Panc1 (cell line): ENCODE data around the gene SAT2.

Source experiments
- CTCF ChIP-seq: fragments of 450-650 bp; IDR thresholded peaks from 2 replicates; pipeline ENCODE4 v1.5.1; 2017; ENCODE audit warnings: mild to moderate bottlenecking
- POLR2AphosphoS5 ChIP-seq: IDR thresholded peaks from 2 replicates; pipeline ENCODE4 v1.6.1; 2012; ENCODE audit warnings: mild to moderate bottlenecking, low read depth, low read length, moderate library complexity
- REST ChIP-seq, 2 experiments: IDR thresholded peaks; 2 replicates each; pipeline ENCODE4 v1.6.1; 2011 to 2012; ENCODE audit warnings: low read depth in 2 of 2, control low read depth in 1 of 2, low read length in 1 of 2, mild to moderate bottlenecking in 1 of 2, moderate library complexity in 1 of 2; ENCODE audit not compliant: insufficient read depth in 1 of 2
- SIN3A ChIP-seq: IDR thresholded peaks from 2 replicates; pipeline ENCODE4 v1.6.1; 2012; ENCODE audit warnings: low read depth, mild to moderate bottlenecking, low read length, moderate library complexity, borderline replicate concordance; ENCODE audit not compliant: insufficient read depth

GRCh38 chr17:7650509-7651096 is 23.0 kb upstream of the SAT2 start, which contains the start of gene ATP1B2:
- TF ChIP-seq SIN3A (no peak), CTCF (no peak), POLR2AphosphoS5 (no peak), REST (IDR thresholded peaks at IDR 0.05; ENCODE audit: insufficient read depth in 1 of 2, low read depth in 2 of 2, low read length in 1 of 2) (no peak)
